CD4-positive, alpha-beta T cell treated with Interferon alpha-2 for 1 hour (primary cell): ENCODE results near the gene CRYBA4.

Experiments
- DNase-seq, 2 donors: peaks; one replicate each; pipeline ENCODE4 v3.0.0-alpha.2; 2020 to 2022

CRYBA4 gene

DNA sequence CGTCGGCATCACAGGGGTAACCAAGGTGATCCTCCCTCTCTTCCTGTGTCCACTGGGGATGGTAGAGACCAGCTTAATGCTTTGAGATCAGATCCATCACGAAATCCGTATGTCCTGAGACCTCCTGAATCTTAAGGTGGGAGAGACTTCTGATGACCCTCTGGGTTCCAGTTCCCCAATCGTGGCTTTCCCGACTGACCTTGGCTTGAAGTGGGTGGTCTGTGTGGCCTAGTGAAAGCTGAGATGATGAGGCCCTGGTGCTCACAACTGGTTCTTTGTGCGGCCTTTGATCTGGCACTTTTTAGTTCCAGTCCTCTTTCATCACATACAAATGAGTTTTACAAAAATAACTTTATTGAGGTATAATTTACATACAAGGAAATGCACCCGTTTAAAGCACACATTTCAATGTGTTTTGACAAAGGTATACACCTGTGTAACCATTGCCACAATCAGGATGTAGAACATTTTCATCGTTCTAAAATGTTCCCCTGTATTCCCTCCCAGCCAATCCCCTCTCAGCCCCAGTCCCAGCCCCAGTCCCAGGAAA lies 41.7 kb downstream of the CRYBA4 start:
- no peak for DNase-seq

DNA sequence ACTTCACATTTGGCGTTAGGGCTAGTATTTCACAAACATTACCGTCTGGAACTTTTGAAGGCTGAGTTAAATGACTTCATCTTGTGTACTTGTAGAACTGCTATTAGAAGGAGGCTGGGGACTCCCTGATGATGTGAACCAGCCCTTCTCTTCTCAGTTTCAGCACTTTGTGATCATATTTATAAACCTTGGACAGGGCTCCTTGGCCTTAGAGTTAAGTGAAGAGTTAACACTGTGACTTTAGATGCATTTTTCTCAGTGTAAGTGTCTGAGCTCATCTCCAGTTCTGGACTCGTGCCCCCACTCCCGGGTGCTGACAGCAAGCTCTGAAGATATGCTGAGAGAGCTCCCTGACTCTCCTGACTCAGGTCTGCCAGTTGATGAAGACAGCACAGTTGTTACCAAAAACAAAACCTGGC lies 44.1 kb downstream of the CRYBA4 start:
- no peak for DNase-seq

DNA sequence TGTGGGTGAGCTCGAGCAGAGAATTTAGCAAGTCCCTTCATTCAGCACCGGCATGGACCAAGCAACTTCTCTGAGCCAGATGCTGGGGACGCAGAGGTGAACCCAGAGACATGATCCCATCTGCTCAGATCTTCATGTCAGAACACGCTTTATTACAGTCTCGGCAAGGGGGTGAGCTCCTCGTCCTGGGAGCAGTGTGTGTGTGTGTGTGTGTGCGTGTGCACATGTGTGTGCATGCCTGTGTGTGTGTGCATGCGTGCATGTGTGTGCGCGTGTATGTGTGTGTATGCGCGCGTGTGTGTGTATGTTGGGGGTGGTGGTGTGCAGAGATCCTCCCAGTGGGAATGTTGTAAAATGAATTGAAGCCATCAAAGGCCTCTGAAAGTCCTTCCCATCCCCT lies 45.4 kb downstream of the CRYBA4 start:
- DNase-seq: no peak

DNA sequence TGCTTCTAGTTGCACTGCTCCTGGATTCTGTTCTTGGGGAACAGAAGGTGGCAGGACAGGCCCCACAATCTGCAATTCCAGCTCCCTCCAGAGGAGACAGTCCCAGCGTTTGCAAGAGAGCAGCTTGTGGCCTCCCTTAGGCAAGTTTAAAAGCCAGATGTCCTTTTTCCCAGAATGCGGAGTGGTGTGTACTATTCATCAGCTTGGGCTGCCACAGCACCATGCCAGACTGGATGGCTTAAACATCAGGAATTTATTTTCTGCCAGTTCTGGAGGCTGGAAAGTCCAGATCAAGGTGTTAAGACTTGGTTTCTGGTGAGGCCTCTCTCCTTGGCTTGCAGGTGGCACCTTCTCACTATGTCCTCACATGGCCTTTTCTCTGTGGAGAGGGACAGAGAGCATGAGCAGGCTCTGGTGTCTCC lies 47.3 kb downstream of the CRYBA4 start:
- peak in 1 of 2 donors; percentile 25 for DNase-seq

DNA sequence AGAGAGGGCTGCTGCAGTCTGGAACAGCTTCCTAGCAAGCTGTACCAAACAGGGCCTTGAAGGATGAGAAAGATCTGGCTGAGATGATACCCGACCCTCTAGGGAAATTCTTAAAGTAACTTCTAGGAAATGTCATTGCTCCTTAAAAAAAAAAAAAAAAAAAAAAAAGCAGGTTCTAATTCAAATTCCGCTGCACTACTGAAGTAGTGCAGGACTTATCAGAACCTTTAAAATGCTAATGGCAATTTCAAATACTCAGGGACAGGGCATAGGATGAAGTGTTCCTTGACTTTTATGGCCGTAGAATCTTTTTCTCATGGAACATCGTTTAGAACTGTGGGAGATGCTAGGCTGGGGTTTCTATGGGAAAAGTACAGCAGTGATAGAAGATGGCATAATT lies 48.7 kb downstream of the CRYBA4 start:
- no peak for DNase-seq

DNA sequence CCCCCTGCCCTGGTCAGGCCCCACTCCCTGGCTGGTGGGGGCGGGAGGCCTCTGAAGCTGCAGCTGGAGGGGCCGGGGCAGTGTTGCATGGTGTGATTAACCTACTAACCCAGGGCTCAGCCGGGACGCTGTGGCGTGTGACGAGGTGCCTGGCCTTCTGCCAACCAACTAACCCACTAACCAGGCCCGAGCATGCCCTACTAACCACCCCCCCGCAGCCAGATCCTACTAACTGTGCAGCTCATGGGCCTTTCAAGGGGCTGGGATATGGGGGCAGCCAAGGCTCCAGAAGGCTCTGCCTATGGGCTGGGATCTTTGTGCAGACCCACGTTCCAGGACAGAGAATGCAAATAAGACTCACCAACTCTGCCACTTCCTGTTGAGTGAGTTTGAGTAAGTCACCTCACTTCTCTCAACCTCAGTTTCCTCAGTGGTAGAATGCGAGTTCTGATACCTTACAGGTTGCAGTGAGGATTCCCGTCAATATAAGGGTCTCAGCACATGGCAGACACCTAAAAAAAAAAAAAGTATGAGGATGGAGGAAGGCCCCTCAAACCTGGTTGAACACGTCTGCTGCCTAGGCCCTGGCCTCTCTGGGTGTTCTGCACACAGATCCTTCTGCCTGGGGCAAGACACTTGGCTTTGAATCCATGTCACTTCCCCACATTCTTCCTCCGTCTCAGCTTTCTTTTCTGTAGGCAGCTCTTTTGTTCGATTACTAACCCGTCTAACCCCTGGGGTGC lies 49.7 kb downstream of the CRYBA4 start:
- peak; percentile 72 to 80 for DNase-seq

DNA sequence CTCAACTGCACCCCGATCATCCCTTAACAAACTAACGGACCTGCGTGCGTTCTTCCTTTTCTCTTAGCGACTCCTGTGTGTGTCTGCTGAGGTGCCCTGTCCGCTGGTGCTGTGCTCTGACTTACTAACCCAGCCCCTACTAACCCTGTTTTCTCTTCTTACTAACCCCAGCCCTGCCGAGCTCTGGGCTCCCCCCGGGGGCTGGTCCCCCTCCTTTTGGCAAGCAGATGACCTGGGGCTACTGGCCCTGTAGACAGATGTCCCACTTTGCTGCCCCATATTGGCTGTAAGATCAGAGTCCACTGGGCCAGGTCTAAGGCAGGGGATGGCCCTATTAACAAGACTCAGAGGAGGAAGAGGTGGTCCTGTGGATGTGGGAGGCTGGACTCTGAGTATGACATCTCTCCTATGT lies 50.3 kb downstream of the CRYBA4 start:
- peak in 1 of 2 donors; percentile 43 for DNase-seq

DNA sequence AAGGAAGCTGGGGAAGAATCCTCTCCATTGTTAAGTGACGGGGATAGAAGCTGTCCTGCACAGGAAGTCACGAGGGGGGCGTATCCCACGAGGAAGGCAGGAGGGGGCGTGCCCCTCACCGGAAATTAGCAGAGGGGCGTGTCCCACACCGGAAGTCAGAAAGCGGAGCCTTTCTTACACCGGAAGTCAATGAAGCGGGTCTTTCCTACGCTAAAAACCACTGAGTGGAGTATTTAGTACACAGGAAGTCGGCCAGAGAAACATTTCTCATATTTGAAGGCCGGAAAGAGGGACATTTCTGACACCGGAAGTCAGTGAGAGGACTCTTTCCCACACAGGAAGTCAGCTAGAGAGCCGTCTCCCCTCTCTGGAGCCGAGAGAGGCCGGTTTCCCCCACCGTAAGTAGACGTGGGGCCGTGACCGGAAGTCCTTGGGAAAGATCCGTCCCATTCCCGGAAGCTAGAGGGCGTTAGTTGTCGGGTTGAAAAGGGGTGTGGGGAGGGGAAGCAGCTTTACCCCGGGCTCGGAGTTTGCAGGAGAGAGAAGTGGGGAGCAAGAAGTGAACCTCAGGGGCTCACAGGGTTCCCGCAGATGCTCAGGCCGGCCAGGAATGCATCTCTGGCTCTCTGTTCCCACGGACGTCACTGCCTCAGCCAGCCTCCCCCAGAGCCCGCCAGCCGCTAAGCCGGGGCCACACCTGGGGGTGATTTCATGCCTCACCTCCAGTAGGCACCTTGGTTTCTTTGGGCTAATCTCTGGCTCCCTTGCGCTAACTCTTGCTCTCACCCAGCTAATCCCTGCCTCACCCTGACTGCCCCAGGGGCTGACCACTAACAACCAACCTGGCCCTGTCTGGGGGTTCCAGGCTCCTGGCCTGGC lies 51.1 kb downstream of the CRYBA4 start:
- peak; percentile 91 to 95 for DNase-seq

DNA sequence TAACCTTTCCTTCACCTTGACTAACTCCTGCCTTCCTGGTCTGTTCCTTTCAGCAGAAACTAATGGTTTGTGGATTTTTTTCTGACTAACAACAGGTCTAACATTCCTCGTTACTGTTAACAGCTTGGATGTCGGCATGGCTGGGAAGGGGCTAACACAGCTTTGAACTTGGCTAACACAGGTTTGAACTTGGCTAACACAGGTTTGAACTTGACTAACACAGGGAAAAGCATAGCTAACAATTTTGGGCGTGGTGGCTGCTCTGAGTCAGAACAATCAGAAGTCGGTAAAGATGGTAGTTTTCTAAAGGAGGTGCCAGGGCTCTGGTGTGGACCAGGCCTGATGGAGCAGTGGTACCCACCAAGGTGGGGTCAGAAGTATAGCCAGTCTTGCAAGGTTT lies 51.7 kb downstream of the CRYBA4 start:
- peak in 1 of 2 donors; percentile 26 for DNase-seq

DNA sequence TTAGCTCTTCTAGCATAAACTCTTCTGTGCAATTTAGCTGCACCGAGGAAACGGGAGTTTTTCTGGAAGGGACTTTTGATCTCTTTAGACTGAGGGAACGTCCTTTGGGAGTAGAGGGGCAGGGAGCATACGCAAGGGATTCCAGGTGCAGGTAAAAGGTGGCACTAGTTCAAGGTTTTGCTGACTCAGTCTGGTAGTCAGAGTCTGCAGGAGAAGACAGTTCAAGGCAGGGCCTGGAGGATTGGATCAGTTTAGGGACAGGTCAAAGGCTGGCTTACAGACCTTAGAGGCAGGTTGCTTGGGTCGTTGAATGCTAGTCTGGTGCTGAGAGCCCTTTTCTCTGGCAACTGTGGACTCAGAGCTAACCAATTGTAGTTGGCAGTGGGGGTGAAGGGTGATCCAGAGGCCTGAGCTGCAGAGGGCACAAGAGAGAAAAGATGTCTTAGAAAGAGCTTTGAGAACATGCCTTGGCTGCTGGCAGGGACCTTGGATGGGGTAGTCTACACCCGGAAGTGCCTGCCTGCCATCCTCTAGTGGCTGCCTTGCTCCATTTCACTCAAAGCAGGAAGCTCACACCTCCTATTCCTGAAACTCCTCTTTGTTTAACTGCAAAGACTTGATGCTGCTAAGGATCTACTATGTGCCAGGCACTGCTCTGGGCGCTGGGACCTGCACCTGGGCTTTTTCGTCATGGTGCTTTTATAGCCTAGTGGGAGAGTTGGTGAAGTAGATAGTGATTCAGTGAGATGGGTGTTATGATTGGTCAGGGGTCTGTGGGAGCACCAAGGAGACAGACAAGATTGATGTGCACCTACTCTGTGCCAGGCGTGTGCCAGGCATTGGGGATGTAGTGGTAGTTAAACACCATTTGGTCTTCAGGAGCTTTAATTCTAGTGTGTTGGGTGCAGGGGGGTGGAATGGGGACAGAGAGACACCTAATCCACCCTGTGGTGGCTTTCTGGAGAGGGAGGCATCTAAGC lies 52.7 kb downstream of the CRYBA4 start:
- DNase-seq: peak in 1 of 2 donors; percentile 37

DNA sequence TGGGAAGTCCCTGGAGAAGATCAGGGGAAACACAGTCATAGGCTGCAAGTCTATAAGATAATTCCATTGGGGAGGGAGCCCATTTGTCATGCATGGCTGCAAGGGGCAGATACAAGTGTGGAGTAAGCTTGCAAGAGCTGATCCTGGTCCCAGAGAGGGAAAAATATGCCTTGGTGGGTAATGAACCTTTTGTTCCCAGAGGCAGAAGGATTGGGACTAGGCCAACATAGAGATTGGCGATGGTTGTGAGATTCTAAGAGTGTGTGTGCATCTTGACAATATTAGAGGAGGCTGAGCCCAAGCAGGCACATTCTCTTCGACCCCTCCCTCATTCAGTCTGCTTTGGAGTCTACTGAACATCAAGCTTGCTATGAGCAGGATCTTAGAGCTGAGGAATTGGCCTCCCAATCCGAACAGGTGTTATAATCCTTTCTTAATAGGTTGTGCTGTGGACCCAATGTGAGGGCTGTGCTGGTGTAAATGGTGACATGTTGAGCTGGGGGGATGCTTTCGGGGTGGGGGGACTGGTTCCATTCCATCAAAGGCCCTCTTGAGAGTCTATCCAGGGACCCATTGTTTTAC lies 54.0 kb downstream of the CRYBA4 start:
- no peak for DNase-seq

DNA sequence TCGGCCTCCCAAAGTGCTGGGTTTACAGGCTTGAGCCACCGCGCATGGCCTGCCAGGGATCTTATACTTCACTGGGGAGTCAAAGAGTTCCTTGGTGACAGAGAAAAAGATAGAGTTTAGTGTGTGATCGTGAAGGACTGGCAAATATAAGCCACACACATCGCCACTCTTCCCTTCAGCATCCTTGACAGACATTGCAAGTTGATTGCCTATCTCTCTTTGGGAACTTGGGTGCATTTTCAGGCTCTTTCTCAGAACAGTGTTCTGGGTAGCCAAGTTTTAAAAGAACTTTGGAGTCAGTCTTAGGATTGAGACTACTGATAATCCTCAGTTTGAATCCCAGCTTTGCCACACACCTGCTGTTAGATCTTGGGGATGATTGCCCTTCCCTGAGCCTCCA lies 55.5 kb downstream of the CRYBA4 start:
- DNase-seq: no peak

DNA sequence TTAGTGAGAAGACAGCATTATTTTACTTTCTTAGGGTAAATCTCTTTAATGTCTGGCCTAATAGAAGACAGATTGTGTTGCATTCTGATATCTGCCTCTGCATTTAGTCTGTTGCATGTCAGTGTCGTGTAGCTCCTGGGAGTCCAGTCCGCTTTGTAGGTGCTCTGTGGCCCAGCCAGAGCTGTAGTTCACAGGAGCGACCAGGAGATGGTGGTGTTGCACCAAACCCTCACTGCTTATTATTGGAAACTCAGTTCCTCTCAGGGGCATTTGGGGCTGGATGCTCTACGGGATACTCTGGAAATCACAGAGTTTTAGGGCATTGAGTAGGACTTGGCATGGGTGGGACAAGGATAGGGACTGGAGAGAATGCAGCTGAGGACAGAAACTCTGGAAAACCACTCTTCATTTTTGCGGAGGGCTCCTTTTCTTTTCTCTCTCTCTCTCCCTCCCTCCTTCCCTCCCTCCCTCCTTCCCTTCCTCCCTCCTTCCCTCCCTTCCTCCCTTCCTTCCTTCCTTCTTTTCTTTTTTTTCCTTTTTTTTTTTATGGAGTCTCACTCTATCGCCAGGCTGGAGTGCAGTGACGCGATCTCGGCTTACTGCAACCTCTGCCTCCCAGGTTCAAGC lies 57.4 kb downstream of the CRYBA4 start:
- DNase-seq: peak; percentile 64 to 78
